GM12878 (cell line): Measurements from ENCODE around the gene CAPN8. TPM values are rescaled to one million over a fixed set of nuclear protein-coding genes. Genes with fewer than 3 reads are reported as not detected.

Source experiments
- ATAC-seq: fragments of 200-7000 bp; cut with Tn5 transposase; 3 replicates; pipeline ENCODE4 v1.9.1; 2020; ENCODE audit warnings: mild to moderate bottlenecking, moderate library complexity
- BruUV-seq: library from RNA; stranded (reverse); fragments of 400-500 nt; replicated peaks from 2 replicates; lab custom pipeline; 2021; lab: Mats Ljungman, UMichigan
- CTCF ChIA-PET: fragments of 300-600 bp; sonication (Branson Sonifier 250); formaldehyde crosslinking; extraction: SDS; loops from one replicate; lab custom pipeline; 2021; ENCODE audit warnings: inconsistent platforms; lab: Yijun Ruan, JAX
- POLR2A ChIA-PET: fragments of 350-600 bp; formaldehyde crosslinking; extraction: SDS; loops from one replicate; lab custom pipeline; 2021; ENCODE audit warnings: inconsistent platforms; lab: Charles Lee
- RAD21 ChIA-PET: fragments of 300-600 bp; sonication (Branson Sonifier 250); formaldehyde crosslinking; loops from one replicate; lab custom pipeline; 2023; ENCODE audit warnings: antibody characterized with exemption; ENCODE audit not compliant: unreplicated experiment; lab: Charles Lee
- SMC1A ChIA-PET: fragments of 300-600 bp; sonication (Branson Sonifier 250); formaldehyde crosslinking; loops from one replicate; lab custom pipeline; 2023; ENCODE audit not compliant: unreplicated experiment, uncharacterized antibody; lab: Charles Lee
- DNase-seq: peaks from one replicate; pipeline ENCODE4 v3.0.0-alpha.2; 2011; ENCODE audit warnings: low read depth, low spot score
- FAIRE-seq: peaks from 3 replicates; lab custom pipeline; 2011; peaks lifted over from hg19 to GRCh38; lab: Jason Lieb, UNC
- H2AFZ ChIP-seq: 2 replicates; pipeline ENCODE4 v1.6.0; 2011; ENCODE audit warnings: low read depth, low read length, control low read depth; ENCODE audit not compliant: control insufficient read depth
- H3K27ac ChIP-seq: 2 replicates; pipeline ENCODE4 v1.5.1; 2011; ENCODE audit warnings: control low read depth; ENCODE audit not compliant: control insufficient read depth, insufficient read depth
- H3K27me3 ChIP-seq, 2 experiments: replicated peaks in 1 of 2; 2 replicates each; pipeline versions ENCODE4 v1.6.0 to v1.6.1; 2011; ENCODE audit warnings: low read length in 1 of 2; ENCODE audit not compliant: control insufficient read depth in 2 of 2, insufficient read depth in 2 of 2
- H3K36me3 ChIP-seq, 2 experiments: 2 replicates each; pipeline ENCODE4 v1.5.1; 2011; ENCODE audit warnings: low read length in 1 of 2; ENCODE audit not compliant: control insufficient read depth in 2 of 2, insufficient read depth in 2 of 2
- H3K4me1 ChIP-seq: 2 replicates; pipeline ENCODE4 v1.6.1; 2011; ENCODE audit warnings: mild to moderate bottlenecking, low read length, moderate library complexity, mixed read lengths; ENCODE audit not compliant: control insufficient read depth, insufficient read depth
- H3K4me2 ChIP-seq: 2 replicates; pipeline ENCODE4 v1.6.0; 2011; ENCODE audit warnings: control low read depth; ENCODE audit not compliant: control insufficient read depth, insufficient read depth
- H3K4me3 ChIP-seq: fragments of 200-600 bp; sonication (generic); 2 replicates; pipeline ENCODE4 v1.5.1; 2016
- H3K79me2 ChIP-seq: 2 replicates; pipeline ENCODE4 v1.6.0; 2011; ENCODE audit warnings: low read length; ENCODE audit not compliant: control insufficient read depth, insufficient read depth
- H3K9ac ChIP-seq: 2 replicates; pipeline ENCODE4 v1.8.0; 2011; ENCODE audit warnings: low read length, control low read depth, mixed read lengths; ENCODE audit not compliant: control insufficient read depth, insufficient read depth
- H3K9me3 ChIP-seq: replicated peaks from 3 replicates; pipeline ENCODE4 v1.5.1; 2011; ENCODE audit warnings: mild to moderate bottlenecking, low read length; ENCODE audit not compliant: control insufficient read depth, insufficient read depth
- H4K20me1 ChIP-seq: 2 replicates; pipeline ENCODE4 v1.6.0; 2011; ENCODE audit not compliant: control insufficient read depth, insufficient read depth
- BRCA1 ChIP-seq: IDR thresholded peaks from 2 replicates; pipeline ENCODE4 v1.6.1; 2011; ENCODE audit warnings: low read depth, low read length, improper control_type of control experiment
- EP300 ChIP-seq, 2 experiments: fragments of 150-350 bp in 1 of 2; IDR thresholded peaks; 2 replicates each; pipeline ENCODE4 v1.6.1; 2011 to 2012; ENCODE audit warnings: low read depth in 2 of 2, low read length in 2 of 2, borderline replicate concordance in 1 of 2, improper control_type of control experiment in 1 of 2, inconsistent platforms in 1 of 2; ENCODE audit not compliant: control insufficient read depth in 1 of 2
- ETV6 ChIP-seq, 2 experiments: fragments of 450-650 bp in 1 of 2; IDR thresholded peaks in 1 of 2; conservative IDR thresholded peaks in 1 of 2; 2 replicates each; pipeline ENCODE4 v1.6.1; 2014; ENCODE audit warnings: antibody characterized with exemption in 1 of 2, borderline replicate concordance in 1 of 2, low read depth in 1 of 2, mild to moderate bottlenecking in 1 of 2, moderate library complexity in 1 of 2
- EZH2 ChIP-seq: IDR thresholded peaks from 2 replicates; pipeline ENCODE4 v1.6.1; 2012; ENCODE audit warnings: low read depth, mild to moderate bottlenecking, control low read depth, inconsistent platforms, low read length, borderline replicate concordance; ENCODE audit not compliant: control insufficient read depth
- MYB ChIP-seq: fragments of 150-350 bp; IDR thresholded peaks from 2 replicates; pipeline ENCODE4 v1.6.1; 2014; ENCODE audit warnings: mild to moderate bottlenecking, low read depth, low read length, borderline replicate concordance
- SMAD5 ChIP-seq: IDR thresholded peaks from 2 replicates; pipeline ENCODE4 v1.6.1; 2016; ENCODE audit warnings: antibody characterized with exemption, low read depth
- SMARCA5 ChIP-seq: fragments of 450-650 bp; IDR thresholded peaks from 2 replicates; pipeline ENCODE4 v1.6.1; 2017; ENCODE audit warnings: mild to moderate bottlenecking
- SUZ12 ChIP-seq: fragments of 200-600 bp; sonication (generic); IDR thresholded peaks from one replicate; pipeline ENCODE4 v1.6.1; 2018; ENCODE audit warnings: antibody characterized with exemption, mild to moderate bottlenecking; ENCODE audit not compliant: unreplicated experiment
- ZNF24 ChIP-seq: fragments of 450-650 bp; IDR thresholded peaks from 2 replicates; pipeline ENCODE4 v1.6.1; 2017; ENCODE audit warnings: antibody characterized with exemption, mild to moderate bottlenecking
- WGBS: methylation state at CpG from one replicate; pipeline ENCODE4 v1.1.6; 2016; ENCODE audit warnings: low lambda C conversion rate; ENCODE audit not compliant: insufficient replicate concordance, insufficient coverage; ENCODE audit errors: missing lambda C conversion rate; 5-methylcytosine and 5-hydroxymethylcytosine counted together
- in situ Hi-C: fragments of 300-500 bp; cut with MboI; formaldehyde crosslinking; loops from 9 replicates; pipeline ENCODE4 v1.14.3; 2018; ENCODE audit warnings: mixed read lengths
- intact Hi-C: fragments of 100-400 bp; cut with micrococcal nuclease; formaldehyde crosslinking; loops from one replicate; pipeline ENCODE4 v1.14.2; 2022; ENCODE audit not compliant: unreplicated experiment
- polyA plus RNA-seq, 11 experiments: library from polyadenylated mRNA; depleted of rRNA in 4 of 11; unstranded in 6 of 11; stranded (reverse) in 5 of 11; fragments of >200 nt; fragmentation: Nextera tagmentation in 4 of 11; fragmentation: Illumina TruSeq in 1 of 11; extraction: Ambion mirVana in 4 of 11; extraction: Trizol in 1 of 11; gene quantifications; 1 replicate in 1 of 11; 2 replicates in 10 of 11; pipeline versions ENCODE4 v1.2.1 to v1.2.3, GENCODE V29; 2011 to 2016; ENCODE audit warnings: inconsistent platforms in 2 of 11, missing spikeins in 2 of 11, low read depth in 1 of 11
- total RNA-seq, 4 experiments: library from RNA; depleted of rRNA in 3 of 4; stranded (reverse); fragments of >200 nt in 3 of 4; fragmentation: Illumina TruSeq in 1 of 4; extraction: Trizol in 1 of 4; gene quantifications; 2 replicates each; pipeline versions ENCODE4 v1.2.1 to v1.2.3, GENCODE V29; 2013 to 2021
- TF ChIP-seq, protein P1 (sequence below): IDR thresholded peaks from 2 replicates; pipeline ENCODE4 v1.6.1; 2012; ENCODE audit warnings: low read depth, low read length, improper control_type of control experiment

CAPN8 gene
- total and polyA plus RNA-seq, 10 of the 15 experiments (the other 5 are each of a cell fraction or from before 2014, with no cell fraction given) = 6.4 to 30.7 (median 12.3) TPM

DNA sequence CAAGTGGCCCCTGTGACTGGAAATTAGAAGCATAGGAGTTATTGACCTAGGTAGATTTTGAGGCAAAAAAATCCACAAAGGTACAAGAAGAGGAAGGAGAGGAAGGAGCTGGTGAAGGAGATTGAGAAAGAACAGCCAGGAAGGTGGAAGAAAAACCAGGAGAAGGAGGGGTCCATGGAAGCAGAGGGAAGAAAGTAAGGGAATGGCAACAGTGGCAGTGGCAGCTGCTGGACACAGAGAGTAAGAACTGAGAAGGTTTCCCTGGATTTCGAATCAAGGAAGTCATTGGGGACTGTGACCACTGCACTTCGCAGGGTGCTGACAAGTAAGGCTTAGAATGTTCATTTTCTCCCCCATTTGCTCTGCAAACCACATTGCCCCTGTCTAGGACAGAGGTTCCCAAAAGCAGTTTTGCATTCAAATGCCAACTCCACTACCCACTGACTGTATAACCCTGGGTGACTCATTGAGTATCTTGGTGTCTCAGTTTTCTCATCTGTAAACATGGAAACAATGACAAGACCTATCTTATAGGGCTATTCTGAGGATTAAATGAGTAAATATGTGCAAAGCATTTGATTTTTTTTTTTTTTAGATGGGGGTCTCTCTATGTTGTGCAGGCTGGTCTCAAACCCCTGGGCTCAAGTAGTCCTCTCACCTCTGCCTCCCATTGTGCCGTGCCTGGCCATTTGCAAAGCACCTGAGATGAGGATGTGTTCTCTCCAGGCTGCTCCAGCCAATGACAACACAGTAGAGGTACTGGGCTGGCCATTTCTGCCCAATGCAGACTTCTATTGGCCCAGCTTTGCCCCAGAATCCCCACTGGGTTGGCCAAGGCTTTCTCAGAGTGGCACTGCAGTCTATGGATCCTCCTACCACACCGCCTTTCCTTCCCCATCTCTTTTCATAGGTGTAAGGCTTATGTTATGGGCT, 37.5 kb upstream of the CAPN8 start:
- no TSS peak for BruUV-seq
- no peak overlapping the region for H2AFZ ChIP-seq

DNA sequence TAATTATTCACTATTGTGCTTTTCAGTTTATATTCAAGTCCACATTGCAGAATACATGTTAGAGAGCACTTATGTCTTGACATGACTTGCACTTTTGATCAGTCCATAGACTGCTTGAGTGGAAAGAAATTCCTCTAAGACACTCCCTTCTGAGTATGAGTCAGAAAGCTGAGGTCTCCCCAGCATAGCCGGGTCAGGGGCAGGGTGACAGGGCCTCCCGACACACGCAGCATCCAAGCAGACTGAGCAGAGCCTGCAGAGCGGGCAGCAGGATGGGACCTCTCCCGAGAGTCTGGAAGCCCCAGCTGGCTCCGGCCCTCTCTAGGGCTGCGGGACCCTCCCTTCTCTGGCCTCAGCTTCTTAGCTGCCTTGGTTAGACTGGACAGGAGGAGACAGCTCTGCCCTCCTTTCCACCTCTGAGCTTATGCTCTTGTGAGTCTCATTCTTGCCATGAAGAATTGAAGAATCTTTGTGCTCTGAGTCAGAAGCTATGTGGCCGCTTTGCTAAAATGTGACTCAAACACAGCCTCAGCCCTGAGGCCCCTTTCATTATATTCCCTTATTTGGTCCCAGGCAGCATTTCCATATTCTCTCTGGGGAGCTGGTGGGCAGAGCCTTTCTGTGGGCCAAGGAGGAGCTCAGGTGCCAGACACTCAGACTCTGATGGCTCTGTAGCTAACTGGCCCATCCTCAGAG, 35.6 kb upstream of the CAPN8 start:
- H3K27ac ChIP-seq = no peak overlapping the region
- no peak for DNase-seq
- peaks cover 6% of the 10 kb centered on the region for H3K4me1 ChIP-seq
- H3K9me3 ChIP-seq = no peaks in the 10 kb centered on the region
- intact Hi-C loops = no loop called here
- TF ChIP-seq EP300 (IDR thresholded peaks at IDR 0.05; ENCODE audit: borderline replicate concordance in 1 of 2, control insufficient read depth in 1 of 2, low read depth in 2 of 2, low read length in 2 of 2) (no peak), BRCA1 (no peak), SMARCA5 (no peak), SUZ12 (no peak), EZH2 (no peak), ZNF24 (no peak)
- TF ChIP-seq, protein P1, sequence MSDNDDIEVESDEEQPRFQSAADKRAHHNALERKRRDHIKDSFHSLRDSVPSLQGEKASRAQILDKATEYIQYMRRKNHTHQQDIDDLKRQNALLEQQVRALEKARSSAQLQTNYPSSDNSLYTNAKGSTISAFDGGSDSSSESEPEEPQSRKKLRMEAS = no peak
- no peak; the same call in 2 of the 3 replicates for ATAC-seq
- H3K36me3 ChIP-seq = no peaks in the 10 kb centered on the region
- CTCF ChIA-PET = interaction anchor here (1.9 to 4.1 kb wide), 2 partner anchors 49 to 405 kb away, joined by 7 to 69 read pairs; no protein-coding TSS in a partner anchor
- no peaks in the 10 kb centered on the region for H4K20me1 ChIP-seq
- no TSS peak for BruUV-seq
- POLR2A ChIA-PET = interaction anchor here (1.0 kb wide), 1 partner anchor 17 kb away, joined by 3 read pairs; no protein-coding TSS in a partner anchor
- no peak for FAIRE-seq
- 28% methylated on average over 8 of the region's 8 CpGs for WGBS
- no peaks in the 10 kb centered on the region for H3K27me3 ChIP-seq
- H3K79me2 ChIP-seq = no peaks in the 10 kb centered on the region
- SMC1A ChIA-PET = interaction anchor here (0.9 to 2.0 kb wide), 3 partner anchors 145 to 406 kb away, joined by 3 to 5 read pairs (median 3); no protein-coding TSS in a partner anchor
- RAD21 ChIA-PET = interaction anchor here (1.2 kb wide), 1 partner anchor 145 kb away, joined by 4 read pairs; no protein-coding TSS in a partner anchor
- in situ Hi-C loops = no loop called here
- no peak overlapping the region for H3K4me2 ChIP-seq
- no peak overlapping the region for H2AFZ ChIP-seq
- no peak overlapping the region for H3K4me3 ChIP-seq
- H3K9ac ChIP-seq = no peak overlapping the region

More for the DNA sequence above, 37.5 kb upstream of the CAPN8 start:
- CTCF ChIA-PET = interaction anchor here (1.1 to 1.4 kb wide), 2 partner anchors 47 to 346 kb away, joined by 4 to 7 read pairs; no protein-coding TSS in a partner anchor
- Histone ChIP-seq H3K4me3 (no peak overlapping the region), H3K79me2 (no peaks in the 10 kb centered on the region), H3K9me3 (no peaks in the 10 kb centered on the region), H3K27ac (no peak overlapping the region), H3K9ac (no peak overlapping the region), H3K27me3 (no peaks in the 10 kb centered on the region), H3K4me2 (no peak overlapping the region), H3K36me3 (no peaks in the 10 kb centered on the region), H3K4me1 (peaks cover 6% of the 10 kb centered on the region), H4K20me1 (no peaks in the 10 kb centered on the region)
- intact Hi-C loops = no loop called here
- no peak for TF ChIP-seq EZH2
- TF ChIP-seq ETV6 (conservative IDR thresholded peaks at IDR 0.05 in 1 of 2, IDR thresholded peaks at IDR 0.05 in 1 of 2; ENCODE audit: borderline replicate concordance in 1 of 2, low read depth in 1 of 2) = no peak
- no peak for TF ChIP-seq MYB
- TF ChIP-seq SMAD5 = no peak
- no peak for DNase-seq
- RAD21 ChIA-PET = no interaction called here
- peak; percentile 21; the same call in 2 of the 3 replicates for ATAC-seq
- WGBS = 73% methylated on average over 4 of the region's 4 CpGs
- SMC1A ChIA-PET = no interaction called here
- FAIRE-seq = no peak
- POLR2A ChIA-PET = no interaction called here
- in situ Hi-C loops = no loop called here
